ENCODE measurements around the gene NPAS3.

GRCh38 chr14:33814010-33814409, 875.3 kb downstream of the NPAS3 start:
- TF ChIP-seq CTCF (IDR thresholded peaks at IDR 0.05) = no peak
- no peak for TF ChIP-seq POLR2AphosphoS5 (IDR thresholded peaks at IDR 0.05)
- no peak for TF ChIP-seq POLR2A (IDR thresholded peaks at IDR 0.05)

Measured in breast epithelium (tissue), 3 donors.